PC-3 (cell line): ENCODE data around the gene UMPS.

Source experiments
- CTCF ChIP-seq: fragments of 300-600 bp; sonication (generic); conservative IDR thresholded peaks from 2 replicates; pipeline ENCODE4 v1.5.1; 2017; ENCODE audit warnings: antibody characterized with exemption, low read depth, mild to moderate bottlenecking, low read length
- EZH2 ChIP-seq: fragments of 300-600 bp; sonication (generic); IDR thresholded peaks from one replicate; pipeline ENCODE4 v1.6.1; 2017; ENCODE audit warnings: antibody characterized with exemption, mild to moderate bottlenecking, low read length; ENCODE audit not compliant: unreplicated experiment
- EZH2phosphoT487 ChIP-seq: fragments of 300-600 bp; sonication (generic); IDR thresholded peaks from 2 replicates; pipeline ENCODE4 v1.6.1; 2018; ENCODE audit warnings: mild to moderate bottlenecking, antibody characterized with exemption, low read length, borderline replicate concordance

- no peak for TF ChIP-seq CTCF
- no peak for TF ChIP-seq EZH2phosphoT487
- no peak for TF ChIP-seq EZH2
Measured at GRCh38 chr3:124707656-124708062, 22.6 kb upstream of the UMPS start.
